Thoracic aorta (tissue), 2 donors: ENCODE measurements around the gene ARHGEF19. TPM values are rescaled to one million over a fixed set of nuclear protein-coding genes. Genes with fewer than 3 reads are reported as not detected.

Experiments
- ATAC-seq: fragments of 150-250 bp; one replicate; pipeline ENCODE4 v1.8.0; 2017; ENCODE audit warnings: low read depth; ENCODE audit not compliant: insufficient number of reproducible peaks, low FRiP score
- DNase-seq: peaks from one replicate; pipeline ENCODE4 v3.0.0-alpha.2; 2020; ENCODE audit warnings: low spot score
- H3K27ac ChIP-seq, 2 donors: fragments of 200-600 bp; sonication (generic); 1 replicate in 1 of 2; 2 replicates in 1 of 2; pipeline ENCODE4 v1.5.1; 2016; ENCODE audit warnings: mild to moderate bottlenecking in 2 of 2, moderate library complexity in 2 of 2
- H3K27me3 ChIP-seq: fragments of 200-600 bp; sonication (generic); replicated peaks from 2 replicates; pipeline ENCODE4 v1.6.0; 2016; ENCODE audit warnings: mild to moderate bottlenecking; ENCODE audit not compliant: insufficient read depth
- H3K36me3 ChIP-seq: fragments of 200-600 bp; sonication (generic); one replicate; pipeline ENCODE4 v1.5.1; 2016
- H3K4me1 ChIP-seq, 2 donors: fragments of 200-600 bp; sonication (generic); 1 replicate in 1 of 2; 2 replicates in 1 of 2; pipeline versions ENCODE4 v1.5.1 to v1.6.0; 2016; ENCODE audit warnings: low read depth in 2 of 2, mild to moderate bottlenecking in 1 of 2; ENCODE audit not compliant: control insufficient read depth in 1 of 2
- H3K4me3 ChIP-seq: fragments of 200-600 bp; sonication (generic); 2 replicates; pipeline ENCODE4 v1.5.1; 2016; ENCODE audit warnings: mild to moderate bottlenecking
- H3K9me3 ChIP-seq: fragments of 200-600 bp; sonication (generic); 2 replicates; pipeline ENCODE4 v1.5.1; 2016
- CTCF ChIP-seq: fragments of 200-600 bp; sonication (generic); IDR thresholded peaks from one replicate; pipeline ENCODE4 v1.5.1; 2019; ENCODE audit warnings: antibody characterized with exemption
- total RNA-seq, 2 donors: library from RNA; depleted of rRNA; stranded (reverse); fragments of >200 nt; gene quantifications; one replicate each; pipeline versions ENCODE4 v1.1.0 to v1.2.3, GENCODE V29; 2016

ARHGEF19 gene
- total RNA-seq, 2 donors from 2014 or later, result 8.1 to 8.5 TPM

- H3K27ac ChIP-seq, result no peak overlapping the region
- no peaks in the 10 kb centered on the region for H3K36me3 ChIP-seq
- DNase-seq (no peak), ATAC-seq (no peak)
- H3K9me3 ChIP-seq, result no peaks in the 10 kb centered on the region
- no peak for TF ChIP-seq CTCF
- H3K27me3 ChIP-seq, result no peaks in the 10 kb centered on the region
- no peak overlapping the region for H3K4me3 ChIP-seq
- H3K4me1 ChIP-seq, result peaks cover 22 to 25% of the 10 kb centered on the region in 2 donors
Observed at GRCh38 chr1:16239972-16240491, 27.6 kb upstream of the ARHGEF19 start.

- TF ChIP-seq CTCF, result no peak
- Histone ChIP-seq H3K4me1 (peaks cover 10 to 13% of the 10 kb centered on the region in 2 donors), H3K4me3 (peak overlapping the region; percentile 78), H3K9me3 (no peaks in the 10 kb centered on the region), H3K36me3 (no peaks in the 10 kb centered on the region), H3K27ac (peak overlapping the region; percentile 52 to 75), H3K27me3 (no peaks in the 10 kb centered on the region)
- DNase-seq (no peak), ATAC-seq (no peak)
Observed at GRCh38 chr1:16237343-16237830, 24.9 kb upstream of the ARHGEF19 start.

GRCh38 chr1:16236511-16237342 is 24.3 kb upstream of the ARHGEF19 start, which contains the start of gene CPLANE2:
Gene CPLANE2, minus strand, starts transcription at chr1:16237183. Its CDS starts 441 bp downstream, at chr1:16236742.
- DNase-seq (peak; percentile 69), ATAC-seq (peak; percentile 70)
- H3K9me3 ChIP-seq, result no peaks in the 10 kb centered on the region
- no peaks in the 10 kb centered on the region for H3K27me3 ChIP-seq
- peak within 1 kb of the TSS; percentile 52 to 75 for H3K27ac ChIP-seq
- H3K36me3 ChIP-seq, result no peaks in the 10 kb centered on the region
- H3K4me3 ChIP-seq, result peak within 1 kb of the TSS; percentile 78
- peaks cover 10 to 13% of the 10 kb centered on the region in 2 donors for H3K4me1 ChIP-seq
- no peak for TF ChIP-seq CTCF

GRCh38 chr1:16235944-16236510 is 23.6 kb upstream of the ARHGEF19 start:
- peak overlapping the region in 1 of 2 donors; percentile 75 for H3K27ac ChIP-seq
- H3K36me3 ChIP-seq, result no peaks in the 10 kb centered on the region
- H3K4me3 ChIP-seq, result peak overlapping the region; percentile 78
- ATAC-seq (no peak), DNase-seq (no peak)
- no peaks in the 10 kb centered on the region for H3K9me3 ChIP-seq
- no peaks in the 10 kb centered on the region for H3K27me3 ChIP-seq
- TF ChIP-seq CTCF, result peak; percentile 14
- H3K4me1 ChIP-seq, result peaks cover 10 to 13% of the 10 kb centered on the region in 2 donors

- Histone ChIP-seq H3K27ac (no peak overlapping the region), H3K9me3 (no peaks in the 10 kb centered on the region), H3K4me1 (peaks cover 10 to 13% of the 10 kb centered on the region in 2 donors), H3K27me3 (no peaks in the 10 kb centered on the region), H3K36me3 (no peaks in the 10 kb centered on the region), H3K4me3 (no peak overlapping the region)
- no peak for DNase-seq
- TF ChIP-seq CTCF, result no peak
- ATAC-seq, result no peak
Observed at GRCh38 chr1:16235347-16235746, 22.9 kb upstream of the ARHGEF19 start.
